NCI-H446 treated with DMSO at 0.1 percent for 48 hours (cell line): Measurements from ENCODE around the gene GGTLC1.

Experiments
- DNase-seq: peaks from one replicate; lab custom pipeline; 2025; lab: John Stamatoyannopoulos, UW

The GGTLC1 gene

GRCh38 chr20:23966298-23966697 is 22.3 kb downstream of the GGTLC1 start:
- no peak for DNase-seq

GRCh38 chr20:23963941-23964340 is 24.6 kb downstream of the GGTLC1 start:
- no peak for DNase-seq

- DNase-seq = no peak
These were observed 26.3 kb downstream of the GGTLC1 start for GRCh38 chr20:23962272-23962671.

- DNase-seq = no peak
These were observed 29.5 kb downstream of the GGTLC1 start for GRCh38 chr20:23959054-23959453.

GRCh38 chr20:23955896-23956295 is 32.7 kb downstream of the GGTLC1 start:
- DNase-seq = no peak

GRCh38 chr20:23954008-23954745 is 34.4 kb downstream of the GGTLC1 start:
- DNase-seq = no peak

- DNase-seq = no peak
These were observed 42.4 kb downstream of the GGTLC1 start for GRCh38 chr20:23946206-23946605.

GRCh38 chr20:23943304-23943703 is 45.3 kb downstream of the GGTLC1 start:
- DNase-seq = no peak

GRCh38 chr20:23939641-23940040 is 48.9 kb downstream of the GGTLC1 start:
- DNase-seq = no peak

- DNase-seq = no peak
These were observed 49.5 kb downstream of the GGTLC1 start for GRCh38 chr20:23939063-23939462.

- no peak for DNase-seq
These were observed 50.5 kb downstream of the GGTLC1 start for GRCh38 chr20:23938118-23938438.

GRCh38 chr20:23937303-23938117 is 51.1 kb downstream of the GGTLC1 start:
- DNase-seq = no peak
